Mammary epithelial cell (primary cell): ENCODE results near the gene S100A14.

ENCODE experiments used
- CTCF ChIP-seq, 2 donors: IDR thresholded peaks in 1 of 2; conservative IDR thresholded peaks in 1 of 2; 2 replicates each; pipeline ENCODE4 v1.5.1; 2011 to 2012; ENCODE audit warnings: inconsistent platforms in 2 of 2, low read length in 2 of 2, mild to moderate bottlenecking in 2 of 2, control low read depth in 1 of 2, low read depth in 1 of 2; ENCODE audit not compliant: insufficient read depth in 1 of 2; ENCODE audit errors: extremely low read depth in 1 of 2
- EZH2 ChIP-seq: IDR thresholded peaks from 2 replicates; pipeline ENCODE4 v1.6.1; 2012; ENCODE audit warnings: low read length, inconsistent platforms, borderline replicate concordance

GRCh38 chr1:153631047-153632022, 15.2 kb upstream of the S100A14 start:
- TF ChIP-seq CTCF (conservative IDR thresholded peaks at IDR 0.05 in 1 of 2, IDR thresholded peaks at IDR 0.05 in 1 of 2; ENCODE audit: extremely low read depth in 1 of 2, insufficient read depth in 1 of 2, low read depth in 1 of 2, low read length in 2 of 2): no peak
- TF ChIP-seq EZH2: no peak
